Measurements from ENCODE around the gene SLC38A1. TPM values are rescaled to one million over a fixed set of nuclear protein-coding genes. Genes with fewer than 3 reads are reported as not detected.

Gene SLC38A1
- total RNA-seq, 1 experiment from 2014 or later: 155 TPM

GRCh38 chr12:46144433-46144832 lies 124.4 kb downstream of the SLC38A1 start:
- Histone ChIP-seq H3K9ac (ENCODE audit: low read length) (no peak overlapping the region), H3K4me3 (replicated peaks in 1 of 2; ENCODE audit: low read depth in 1 of 2, low read length in 2 of 2) (no peak overlapping the region), H3K4me1 (ENCODE audit: control insufficient read depth in 1 of 2, insufficient read depth in 2 of 2, low read length in 2 of 2) (no peaks in the 10 kb centered on the region), H3K9me2 (ENCODE audit: insufficient read depth) (0 out of 2 replicates have a peak, but pooled peaks cover 5% of the 10 kb centered on the region), H3K27ac (ENCODE audit: low read depth, low read length) (no peak overlapping the region), H3K9me3 (ENCODE audit: control insufficient read depth in 1 of 2, insufficient read depth in 1 of 2, low read depth in 1 of 2, low read length in 2 of 2) (no peaks in the 10 kb centered on the region), H3K36me3 (ENCODE audit: control insufficient read depth in 1 of 2, insufficient read depth in 2 of 2, low read length in 2 of 2) (no peaks in the 10 kb centered on the region), H3K4me2 (ENCODE audit: low read length) (no peak overlapping the region), H3K79me2 (ENCODE audit: insufficient read depth, low read length) (no peaks in the 10 kb centered on the region), H3K27me3 (ENCODE audit: insufficient read depth, low read length) (no peaks in the 10 kb centered on the region), H4K20me1 (ENCODE audit: insufficient read depth) (no peaks in the 10 kb centered on the region), H2AFZ (ENCODE audit: low read depth, low read length, poor library complexity, severe bottlenecking) (no peak overlapping the region)
- intact Hi-C loops (cut with micrococcal nuclease): no loop called here
- no peak for ATAC-seq
- TF ChIP-seq ELF1 (IDR thresholded peaks at IDR 0.05; ENCODE audit: borderline replicate concordance, low read depth) (no peak), SRF (IDR thresholded peaks at IDR 0.05; ENCODE audit: low read depth) (no peak), EZH2 (IDR thresholded peaks at IDR 0.05) (no peak), TCF7L2 (IDR thresholded peaks at IDR 0.05; ENCODE audit: borderline replicate concordance, extremely low read depth, insufficient read depth, insufficient read length) (no peak), CTCF (IDR thresholded peaks at IDR 0.05 in 2 of 3, conservative IDR thresholded peaks at IDR 0.05 in 1 of 3; ENCODE audit: borderline replicate concordance in 1 of 3, insufficient read depth in 1 of 3, low read depth in 2 of 3, low read length in 2 of 3) (no peak), SP1 (IDR thresholded peaks at IDR 0.05; ENCODE audit: low read depth) (no peak), FOSL1 (IDR thresholded peaks at IDR 0.05; ENCODE audit: low read depth) (no peak), ZFX (IDR thresholded peaks at IDR 0.05) (no peak), RAD21 (IDR thresholded peaks at IDR 0.05; ENCODE audit: low read depth) (no peak), JUND (IDR thresholded peaks at IDR 0.05) (no peak), EGR1 (IDR thresholded peaks at IDR 0.05; ENCODE audit: low read depth) (no peak), ZBTB33 (IDR thresholded peaks at IDR 0.05; ENCODE audit: extremely low read depth, insufficient replicate concordance, low read length) (no peak)
- TF ChIP-seq, protein P1, sequence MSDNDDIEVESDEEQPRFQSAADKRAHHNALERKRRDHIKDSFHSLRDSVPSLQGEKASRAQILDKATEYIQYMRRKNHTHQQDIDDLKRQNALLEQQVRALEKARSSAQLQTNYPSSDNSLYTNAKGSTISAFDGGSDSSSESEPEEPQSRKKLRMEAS (IDR thresholded peaks at IDR 0.05): no peak
- TF ChIP-seq, protein P2, sequence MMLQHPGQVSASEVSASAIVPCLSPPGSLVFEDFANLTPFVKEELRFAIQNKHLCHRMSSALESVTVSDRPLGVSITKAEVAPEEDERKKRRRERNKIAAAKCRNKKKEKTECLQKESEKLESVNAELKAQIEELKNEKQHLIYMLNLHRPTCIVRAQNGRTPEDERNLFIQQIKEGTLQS (IDR thresholded peaks at IDR 0.05): no peak
- ChIA-PET POLR2A (no interaction called here), RAD21 (ENCODE audit: low non-redundant PET in 1 of 2, low total read pairs in 2 of 2, uncharacterized antibody in 2 of 2, unreplicated experiment in 2 of 2) (no interaction called here), CTCF (no interaction called here)
- DNase-seq (ENCODE audit: low read depth, low spot score): no peak
- no TSS peak for BruUV-seq (replicated peaks)

All from HCT116 (cell line).